Fibroblast of pulmonary artery (primary cell): Measurements from ENCODE around the gene PPM1A.
"Not testable (repeated sequence)": the region's sequence is repeated elsewhere in the genome, so short reads cannot be mapped to it uniquely, and the experiment has no call there.

Experiments
- DNase-seq: peaks from one replicate; pipeline ENCODE4 v3.0.0-alpha.2; 2010; ENCODE audit warnings: low read depth
- H3K4me3 ChIP-seq: replicated peaks from 2 replicates; pipeline ENCODE4 v1.5.1; 2011; ENCODE audit warnings: low read depth, mild to moderate bottlenecking, control low read depth, low read length, moderate library complexity
- CTCF ChIP-seq: IDR thresholded peaks from 2 replicates; pipeline ENCODE4 v1.5.1; 2011; ENCODE audit warnings: mild to moderate bottlenecking, control low read depth, low read length, inconsistent platforms; ENCODE audit errors: missing control alignments

PPM1A gene

GRCh38 chr14:60315196-60315990, 66.4 kb downstream of the PPM1A start:
- no peak for DNase-seq
- TF ChIP-seq CTCF, result no peak
- no peak overlapping the region for H3K4me3 ChIP-seq

GRCh38 chr14:60317609-60318008, 68.6 kb downstream of the PPM1A start:
- no peak for TF ChIP-seq CTCF
- no peak overlapping the region for H3K4me3 ChIP-seq
- peak; percentile 8 for DNase-seq

- H3K4me3 ChIP-seq, DNase-seq: not testable (repeated sequence)
Observed at GRCh38 chr14:60320860-60321259, 71.8 kb downstream of the PPM1A start.

GRCh38 chr14:60323199-60323896, 74.3 kb downstream of the PPM1A start:
- no peak for DNase-seq
- TF ChIP-seq CTCF, result no peak
- no peak overlapping the region for H3K4me3 ChIP-seq

GRCh38 chr14:60324837-60325236, 75.8 kb downstream of the PPM1A start:
- DNase-seq, result no peak
- H3K4me3 ChIP-seq, result no peak overlapping the region
- no peak for TF ChIP-seq CTCF

GRCh38 chr14:60326274-60326673, 77.3 kb downstream of the PPM1A start:
- H3K4me3 ChIP-seq, result no peak overlapping the region
- DNase-seq, result no peak
- no peak for TF ChIP-seq CTCF

GRCh38 chr14:60327447-60328331, 78.7 kb downstream of the PPM1A start:
- H3K4me3 ChIP-seq, result peak overlapping the region; percentile 2
- DNase-seq, result peak; percentile 15
- TF ChIP-seq CTCF, result no peak
